ENCODE data around the gene RAC3.

DNA sequence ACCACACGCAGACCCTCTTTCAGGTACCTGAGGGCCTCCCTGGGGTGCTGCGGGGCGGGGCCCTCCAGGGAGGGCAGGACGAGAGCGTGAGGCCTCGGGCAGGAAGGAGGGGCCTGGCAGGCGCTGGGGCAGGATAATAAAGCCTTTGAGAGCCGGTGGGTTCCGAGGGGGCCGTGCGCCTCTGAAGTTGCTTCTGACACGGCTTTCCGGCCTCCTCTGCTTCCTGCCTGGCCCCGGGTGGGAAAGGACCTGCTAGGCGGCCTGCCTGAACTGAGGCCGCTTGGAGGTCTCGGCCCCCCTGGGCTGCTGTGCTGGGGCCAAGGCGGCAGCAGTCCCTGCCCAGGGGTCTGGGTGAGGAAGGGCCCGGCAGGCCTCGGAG, 19.2 kb upstream of the RAC3 start:
- TF ChIP-seq, protein P1, sequence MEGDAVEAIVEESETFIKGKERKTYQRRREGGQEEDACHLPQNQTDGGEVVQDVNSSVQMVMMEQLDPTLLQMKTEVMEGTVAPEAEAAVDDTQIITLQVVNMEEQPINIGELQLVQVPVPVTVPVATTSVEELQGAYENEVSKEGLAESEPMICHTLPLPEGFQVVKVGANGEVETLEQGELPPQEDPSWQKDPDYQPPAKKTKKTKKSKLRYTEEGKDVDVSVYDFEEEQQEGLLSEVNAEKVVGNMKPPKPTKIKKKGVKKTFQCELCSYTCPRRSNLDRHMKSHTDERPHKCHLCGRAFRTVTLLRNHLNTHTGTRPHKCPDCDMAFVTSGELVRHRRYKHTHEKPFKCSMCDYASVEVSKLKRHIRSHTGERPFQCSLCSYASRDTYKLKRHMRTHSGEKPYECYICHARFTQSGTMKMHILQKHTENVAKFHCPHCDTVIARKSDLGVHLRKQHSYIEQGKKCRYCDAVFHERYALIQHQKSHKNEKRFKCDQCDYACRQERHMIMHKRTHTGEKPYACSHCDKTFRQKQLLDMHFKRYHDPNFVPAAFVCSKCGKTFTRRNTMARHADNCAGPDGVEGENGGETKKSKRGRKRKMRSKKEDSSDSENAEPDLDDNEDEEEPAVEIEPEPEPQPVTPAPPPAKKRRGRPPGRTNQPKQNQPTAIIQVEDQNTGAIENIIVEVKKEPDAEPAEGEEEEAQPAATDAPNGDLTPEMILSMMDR (IDR thresholded peaks at IDR 0.05) = no peak
- no peak for TF ChIP-seq POLR2A (IDR thresholded peaks at IDR 0.05)

Measured in testis (tissue), 2 donors.